Right cardiac atrium (tissue), 5 donors: Measurements from ENCODE around the gene KSR1. TPM values are rescaled to one million over a fixed set of nuclear protein-coding genes. Genes with fewer than 3 reads are reported as not detected.
A peak's percentile ranks its signal among the peaks of the same experiment; 100 is the strongest.

Experiments
- ATAC-seq, 2 donors: fragments of 200-7000 bp; cut with Tn5 transposase; one replicate each; pipeline versions ENCODE4 v1.8.0 to v1.9.1; 2020; ENCODE audit warnings: moderate library complexity in 2 of 2, mild to moderate bottlenecking in 1 of 2
- DNase-seq, 3 donors: peaks; one replicate each; pipeline ENCODE4 v3.0.0-alpha.2; 2020
- H3K27ac ChIP-seq: one replicate; pipeline ENCODE4 v1.5.1; 2013; ENCODE audit warnings: mild to moderate bottlenecking, low read length, control low read depth, moderate library complexity
- H3K27me3 ChIP-seq: one replicate; pipeline ENCODE4 v1.6.1; 2013; ENCODE audit not compliant: control insufficient read depth, insufficient read depth
- H3K4me1 ChIP-seq: one replicate; pipeline ENCODE4 v1.6.1; 2013; ENCODE audit warnings: low read length; ENCODE audit not compliant: control insufficient read depth, insufficient read depth
- H3K4me3 ChIP-seq: one replicate; pipeline ENCODE4 v1.5.1; 2013; ENCODE audit warnings: low read length, control low read depth
- H3K9me3 ChIP-seq: one replicate; pipeline ENCODE4 v1.6.1; 2013; ENCODE audit warnings: low read length; ENCODE audit not compliant: control insufficient read depth
- WGBS: extraction: QIAGEN DNeasy Blood & Tissue Kit; methylation state at CpG from one replicate; pipeline ENCODE4 v1.1.7; 2013; 5-methylcytosine and 5-hydroxymethylcytosine counted together
- intact Hi-C, 4 donors: fragments of 100-400 bp; cut with DNase I; formaldehyde crosslinking; loops; one replicate each; pipeline versions ENCODE4 v1.11.0 to v1.14.0; 2022 to 2023
- polyA plus RNA-seq: library from polyadenylated mRNA; stranded (reverse); fragments of 200-250 nt; gene quantifications from one replicate; pipeline ENCODE4 v1.2.3, GENCODE V29; 2013
- total RNA-seq, 4 donors: library from RNA; stranded (reverse); fragmentation: NEBNext Ultra II Directional; extraction: Animal tissue kit (Norgen Biotek cat#: 25700); gene quantifications; one replicate each; pipeline ENCODE4 v1.2.1, GENCODE V29; 2021
- donor health status: healthy with polysubstance abuse.
- donor health status: DM: no; HTN: yes; CAD: no.
- donor health status: DM: no; HTN: no; CAD: no.
- donor health status: DM: no; HTN: yes; CAD: no; lungs with severe emphysema.
- donor health status: DM: yes; HTN: yes; CAD: no.

KSR1 gene
- total and polyA plus RNA-seq, 5 donors: 8.7 to 22.7 (median 13.1) TPM

DNA sequence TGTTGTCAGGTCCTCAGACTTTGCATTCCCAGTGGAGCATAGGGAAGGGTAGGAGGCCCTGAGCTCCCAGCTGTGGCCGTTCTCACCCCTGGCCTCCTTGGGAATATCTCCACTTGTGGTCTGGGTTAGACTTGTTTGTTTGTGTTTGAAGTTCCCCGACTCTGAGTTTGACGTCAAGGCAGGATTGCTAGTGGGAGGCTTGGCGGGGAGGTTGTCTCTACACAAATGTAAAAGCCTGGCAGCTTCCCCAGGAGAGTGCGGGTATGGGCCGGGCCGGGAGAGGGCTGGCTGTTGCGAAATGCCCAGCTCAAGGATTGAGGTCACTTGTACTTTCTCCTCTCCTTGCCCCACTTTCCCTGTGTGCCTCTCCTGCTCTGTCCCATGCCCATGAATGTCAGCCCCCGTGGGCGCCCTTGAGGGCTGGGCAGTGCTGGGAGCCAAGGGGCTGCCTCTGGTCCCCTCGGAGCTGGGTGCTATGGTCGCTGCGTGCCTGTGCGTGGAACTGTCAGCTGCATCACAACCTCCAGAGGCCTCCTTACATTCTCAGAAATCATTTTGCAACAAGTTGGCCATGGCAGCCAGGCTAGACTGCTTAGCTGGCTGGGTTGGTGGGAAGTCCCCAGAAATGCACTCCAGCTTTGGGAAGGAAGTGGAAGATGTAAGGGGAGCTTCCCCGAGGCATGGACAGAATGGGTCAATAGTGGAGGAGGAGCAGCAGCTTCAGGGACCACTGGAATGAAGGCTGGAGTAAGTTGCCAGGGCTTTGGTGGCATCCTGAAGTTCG, 84.3 kb downstream of the KSR1 start:
- Histone ChIP-seq H3K9me3 (no peaks in the 10 kb centered on the region), H3K4me3 (no peak overlapping the region), H3K4me1 (peaks cover 10% of the 10 kb centered on the region), H3K27me3 (no peaks in the 10 kb centered on the region), H3K27ac (peak overlapping the region; percentile 77)
- intact Hi-C loops: loop anchor here in 1 of 4 donors (10.0 kb wide), 1 partner anchor 46 kb away; no protein-coding TSS in a partner anchor
- ATAC-seq (peak; percentile 94), DNase-seq (peak; percentile 91 to 95 (median 93))
- WGBS: 57% methylated on average over 16 of the region's 16 CpGs

DNA sequence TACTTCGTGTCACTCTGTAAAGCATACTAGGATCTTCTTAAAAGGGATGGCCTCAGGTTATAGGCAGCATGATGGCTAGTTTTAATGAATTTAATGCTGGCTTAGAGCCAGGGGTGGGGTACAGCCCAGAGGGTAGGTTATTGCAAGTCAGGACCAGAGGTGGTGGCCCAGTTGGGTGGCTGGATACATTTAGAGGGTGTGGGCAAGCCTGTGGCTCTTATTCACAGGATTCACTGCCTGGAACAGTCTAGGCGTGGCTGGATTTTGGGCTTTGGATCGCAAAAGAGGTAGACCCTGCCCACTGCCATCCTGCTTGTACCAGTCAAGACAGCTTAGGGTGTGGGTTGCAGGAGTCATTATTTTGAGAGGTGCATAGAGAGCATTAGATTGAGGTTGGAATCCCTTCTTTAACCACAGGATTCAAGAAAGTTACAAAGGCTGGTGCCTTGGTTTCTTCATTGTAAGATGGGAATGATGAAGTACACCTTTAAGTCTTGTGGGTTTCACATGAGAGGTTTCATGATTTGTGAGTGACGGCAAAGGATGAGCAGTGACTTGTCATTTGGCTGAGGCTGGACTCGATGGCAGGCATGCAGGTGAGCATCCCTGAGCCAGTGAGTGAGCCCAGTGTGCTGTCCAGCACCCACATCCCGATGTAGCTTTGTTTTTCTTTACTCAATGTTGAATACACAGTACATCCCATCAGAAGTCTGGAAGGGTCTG, 85.2 kb downstream of the KSR1 start:
- Histone ChIP-seq H3K27me3 (no peaks in the 10 kb centered on the region), H3K4me3 (no peak overlapping the region), H3K27ac (peak overlapping the region; percentile 77), H3K9me3 (no peaks in the 10 kb centered on the region), H3K4me1 (peaks cover 10% of the 10 kb centered on the region)
- intact Hi-C loops: loop anchor here in 1 of 4 donors (10.0 kb wide), 1 partner anchor 47 kb away; no protein-coding TSS in a partner anchor
- peak in 2 of 3 donors; percentile 5 to 17 for DNase-seq
- no peak for ATAC-seq
- WGBS: 93% methylated on average over 6 of the region's 6 CpGs

GRCh38 chr17:27542841-27543463, 86.7 kb downstream of the KSR1 start:
- no peak overlapping the region for H3K4me3 ChIP-seq
- H3K27me3 ChIP-seq: no peaks in the 10 kb centered on the region
- H3K27ac ChIP-seq: no peak overlapping the region
- DNase-seq: peak in 2 of 3 donors; percentile 20 to 32
- no peak for ATAC-seq
- no peaks in the 10 kb centered on the region for H3K9me3 ChIP-seq
- H3K4me1 ChIP-seq: peaks cover 10% of the 10 kb centered on the region
- 98% methylated on average over 6 of the region's 6 CpGs for WGBS
- intact Hi-C loops: loop anchor here in 1 of 4 donors (10.0 kb wide), 1 partner anchor 48 kb away; no protein-coding TSS in a partner anchor

DNA sequence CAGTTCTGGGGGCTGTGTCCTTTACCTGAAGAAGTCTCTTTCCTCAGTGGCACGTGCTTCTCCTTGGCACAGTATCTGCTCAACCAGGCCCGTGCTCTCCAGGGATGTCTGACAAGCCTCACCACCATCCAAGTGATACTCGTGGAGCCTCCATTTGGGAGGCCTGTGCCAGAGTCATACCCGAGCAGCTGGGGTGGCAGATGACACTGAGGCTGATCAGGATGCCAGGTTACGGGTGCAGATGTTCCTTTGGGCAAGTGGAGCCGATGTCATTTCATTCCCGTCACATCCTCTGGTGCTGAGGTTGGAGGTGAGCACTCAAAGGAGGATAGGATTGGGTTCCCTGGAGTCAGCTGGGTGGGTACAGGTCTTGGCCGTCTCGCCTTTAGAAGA, 87.2 kb downstream of the KSR1 start:
- ATAC-seq: no peak

DNA sequence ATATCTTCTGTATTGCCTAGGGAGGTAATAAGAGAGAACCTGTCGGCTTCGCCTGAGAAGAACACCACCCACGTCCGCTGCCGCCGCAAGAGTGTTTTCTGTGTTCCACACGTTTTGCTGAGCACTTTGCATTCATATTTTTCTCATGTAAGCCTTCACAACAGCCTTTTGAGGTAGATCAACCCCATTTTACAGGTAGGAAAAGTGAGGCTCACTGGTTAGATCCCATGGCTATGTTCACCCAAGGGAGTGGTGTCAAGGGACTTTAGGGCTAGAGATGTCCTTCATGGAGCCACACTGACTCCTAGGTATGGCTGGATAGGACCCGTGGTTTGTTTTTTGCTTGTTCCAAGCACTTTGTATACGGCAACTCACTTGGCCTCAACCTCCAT, 87.7 kb downstream of the KSR1 start:
- Histone ChIP-seq H3K9me3 (no peaks in the 10 kb centered on the region), H3K4me3 (no peak overlapping the region), H3K4me1 (peaks cover 10% of the 10 kb centered on the region), H3K27me3 (no peaks in the 10 kb centered on the region), H3K27ac (no peak overlapping the region)
- ATAC-seq (no peak), DNase-seq (peak in 2 of 3 donors; percentile 1 to 10)
- intact Hi-C loops: loop anchor here in 1 of 4 donors (10.0 kb wide), 1 partner anchor 49 kb away; no protein-coding TSS in a partner anchor
- WGBS: 91% methylated on average over 9 of the region's 9 CpGs

More for the DNA sequence above, 87.2 kb downstream of the KSR1 start:
- peaks cover 10% of the 10 kb centered on the region for H3K4me1 ChIP-seq
- H3K27me3 ChIP-seq: no peaks in the 10 kb centered on the region
- H3K27ac ChIP-seq: no peak overlapping the region
- no peak overlapping the region for H3K4me3 ChIP-seq
- intact Hi-C loops: loop anchor here in 1 of 4 donors (10.0 kb wide), 1 partner anchor 49 kb away; no protein-coding TSS in a partner anchor
- DNase-seq: peak in 2 of 3 donors; percentile 8 to 31
- 89% methylated on average over 9 of the region's 9 CpGs for WGBS
- H3K9me3 ChIP-seq: no peaks in the 10 kb centered on the region

GRCh38 chr17:27544350-27545131, 88.3 kb downstream of the KSR1 start:
- no peak overlapping the region for H3K27ac ChIP-seq
- H3K4me3 ChIP-seq: no peak overlapping the region
- 84% methylated on average over 10 of the region's 10 CpGs for WGBS
- H3K4me1 ChIP-seq: peaks cover 6% of the 10 kb centered on the region
- peak in 2 of 3 donors; percentile 25 to 35 for DNase-seq
- H3K9me3 ChIP-seq: no peaks in the 10 kb centered on the region
- ATAC-seq: no peak
- no peaks in the 10 kb centered on the region for H3K27me3 ChIP-seq
- intact Hi-C loops: loop anchor here in 2 of 4 donors (5.0 to 10.0 kb wide), 2 partner anchors 47 to 50 kb away; no protein-coding TSS in a partner anchor

- 89% methylated on average over 8 of the region's 8 CpGs for WGBS
- H3K4me3 ChIP-seq: no peak overlapping the region
- intact Hi-C loops: loop anchor here in 2 of 4 donors (5.0 to 10.0 kb wide), 2 partner anchors 48 to 51 kb away; no protein-coding TSS in a partner anchor
- no peak overlapping the region for H3K27ac ChIP-seq
- peaks cover 6% of the 10 kb centered on the region for H3K4me1 ChIP-seq
- DNase-seq (peak in 2 of 3 donors; percentile 21 to 28), ATAC-seq (no peak)
- no peaks in the 10 kb centered on the region for H3K9me3 ChIP-seq
- no peaks in the 10 kb centered on the region for H3K27me3 ChIP-seq
Observed at GRCh38 chr17:27545562-27546229, 89.4 kb downstream of the KSR1 start.

DNA sequence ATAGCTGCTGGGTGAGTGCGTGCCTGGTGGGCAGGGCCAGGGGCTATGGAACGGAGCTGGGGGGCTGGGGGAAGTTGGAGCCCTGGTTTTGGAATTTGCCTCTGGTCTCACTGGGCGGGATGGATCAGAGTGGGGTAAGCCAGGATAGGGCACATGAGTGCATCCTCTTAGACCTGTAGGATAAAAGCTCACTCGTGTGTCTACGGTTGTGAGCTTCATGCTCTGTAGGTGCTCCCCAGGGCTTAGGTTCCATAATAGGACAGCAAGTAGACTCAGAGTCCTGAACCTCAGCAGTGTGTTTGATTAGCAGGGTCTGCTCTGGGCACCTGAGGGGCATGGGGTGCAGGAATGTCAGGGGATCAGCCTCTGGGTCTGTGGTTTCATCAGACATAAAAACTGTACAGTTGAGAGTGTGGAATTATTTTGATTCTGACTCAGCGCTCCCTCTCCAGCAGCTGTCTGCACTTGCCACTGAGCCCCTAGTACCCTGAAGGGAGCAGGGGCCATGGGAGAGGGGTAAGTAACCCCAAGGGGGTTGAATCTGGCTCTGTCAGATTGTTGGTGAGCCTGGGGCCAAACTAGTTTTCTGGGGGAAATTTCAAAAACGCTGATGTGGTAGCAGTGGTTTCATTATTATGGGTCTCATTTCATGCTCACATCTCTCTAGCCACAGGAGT, 90.5 kb downstream of the KSR1 start:
- no peak for ATAC-seq
- 81% methylated on average over 7 of the region's 7 CpGs for WGBS
- H3K4me3 ChIP-seq: no peak overlapping the region
- intact Hi-C loops: loop anchor here in 2 of 4 donors (5.0 to 10.0 kb wide), 2 partner anchors 49 to 52 kb away; no protein-coding TSS in a partner anchor
- no peaks in the 10 kb centered on the region for H3K4me1 ChIP-seq
- no peak overlapping the region for H3K27ac ChIP-seq
- H3K9me3 ChIP-seq: no peaks in the 10 kb centered on the region
- H3K27me3 ChIP-seq: no peaks in the 10 kb centered on the region
- DNase-seq: peak in 1 of 3 donors; percentile 6

DNA sequence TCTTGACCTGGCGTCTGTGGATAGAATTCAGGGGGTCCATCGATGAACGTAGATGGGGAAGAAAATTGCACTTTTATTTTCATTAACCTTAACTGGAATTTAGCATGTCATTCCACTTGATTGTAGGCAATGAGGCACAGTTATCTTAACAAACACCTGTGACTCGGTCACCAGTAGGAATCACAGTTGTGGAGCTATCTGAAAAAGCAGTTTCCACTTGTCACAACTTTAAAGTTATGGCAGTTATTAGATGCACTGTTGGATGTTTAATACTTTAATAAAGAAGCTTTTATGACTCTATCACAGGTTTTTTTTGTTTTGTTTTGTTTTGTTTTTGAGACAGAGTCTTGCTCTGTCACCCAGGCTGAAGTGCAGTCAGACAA, 91.0 kb downstream of the KSR1 start:
- WGBS: 81% methylated on average over 4 of the region's 4 CpGs
- Histone ChIP-seq H3K27ac (no peak overlapping the region), H3K4me1 (peaks cover under 1% of the 10 kb centered on the region), H3K4me3 (no peak overlapping the region), H3K27me3 (no peaks in the 10 kb centered on the region), H3K9me3 (no peaks in the 10 kb centered on the region)
- ATAC-seq (no peak), DNase-seq (no peak)
- intact Hi-C loops: loop anchor here in 2 of 4 donors (5.0 to 10.0 kb wide), 2 partner anchors 50 to 52 kb away; no protein-coding TSS in a partner anchor
